ENCODE data around the gene PHPT1.

DNA sequence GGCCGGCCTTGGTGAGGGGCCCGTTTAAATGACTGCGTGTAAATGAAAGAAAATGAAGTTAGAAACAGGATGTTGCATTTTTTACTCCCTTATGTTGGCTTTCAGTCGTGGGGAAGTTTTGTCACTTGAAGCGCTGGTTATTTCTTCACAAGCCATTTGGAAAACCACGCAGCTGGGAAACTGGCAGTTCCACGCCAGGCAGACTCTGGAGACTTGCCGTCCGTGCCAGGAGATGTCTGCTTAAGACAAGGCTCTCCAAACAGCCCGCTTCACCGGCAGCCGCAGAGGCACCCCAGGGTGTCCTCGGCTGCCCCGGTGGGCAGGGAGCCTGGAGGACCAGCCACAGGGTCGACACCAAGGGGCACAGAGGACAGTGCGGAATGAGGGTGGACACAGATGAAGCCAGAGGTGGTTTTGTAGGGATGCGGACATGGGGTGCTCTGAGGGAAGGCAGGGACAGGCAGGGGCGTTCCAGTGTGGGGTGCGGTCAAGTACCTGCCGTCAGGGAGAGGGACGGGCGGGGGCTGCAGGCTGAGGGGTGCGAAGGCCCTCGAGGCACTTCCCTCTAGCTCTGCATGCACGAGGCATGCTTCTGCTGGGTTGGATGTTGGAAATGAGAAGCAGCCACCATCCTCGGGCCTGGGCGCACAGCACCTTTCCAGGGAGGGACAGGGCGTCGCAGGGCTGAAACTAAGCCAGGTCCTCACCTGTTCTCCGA is 18.0 kb upstream of the PHPT1 start:
- TF ChIP-seq, protein P1, sequence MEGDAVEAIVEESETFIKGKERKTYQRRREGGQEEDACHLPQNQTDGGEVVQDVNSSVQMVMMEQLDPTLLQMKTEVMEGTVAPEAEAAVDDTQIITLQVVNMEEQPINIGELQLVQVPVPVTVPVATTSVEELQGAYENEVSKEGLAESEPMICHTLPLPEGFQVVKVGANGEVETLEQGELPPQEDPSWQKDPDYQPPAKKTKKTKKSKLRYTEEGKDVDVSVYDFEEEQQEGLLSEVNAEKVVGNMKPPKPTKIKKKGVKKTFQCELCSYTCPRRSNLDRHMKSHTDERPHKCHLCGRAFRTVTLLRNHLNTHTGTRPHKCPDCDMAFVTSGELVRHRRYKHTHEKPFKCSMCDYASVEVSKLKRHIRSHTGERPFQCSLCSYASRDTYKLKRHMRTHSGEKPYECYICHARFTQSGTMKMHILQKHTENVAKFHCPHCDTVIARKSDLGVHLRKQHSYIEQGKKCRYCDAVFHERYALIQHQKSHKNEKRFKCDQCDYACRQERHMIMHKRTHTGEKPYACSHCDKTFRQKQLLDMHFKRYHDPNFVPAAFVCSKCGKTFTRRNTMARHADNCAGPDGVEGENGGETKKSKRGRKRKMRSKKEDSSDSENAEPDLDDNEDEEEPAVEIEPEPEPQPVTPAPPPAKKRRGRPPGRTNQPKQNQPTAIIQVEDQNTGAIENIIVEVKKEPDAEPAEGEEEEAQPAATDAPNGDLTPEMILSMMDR (IDR thresholded peaks at IDR 0.05): no peak
- TF ChIP-seq POLR2A (IDR thresholded peaks at IDR 0.05): no peak
